OCI-LY3 (cell line): ENCODE measurements around the gene CNOT9.

Experiments
- CTCF ChIP-seq: fragments of 200-600, 300-600 bp; sonication (generic); IDR thresholded peaks from 2 replicates; pipeline ENCODE4 v1.5.1; 2014; ENCODE audit warnings: antibody characterized with exemption, low read length, low read depth
- EZH2phosphoT487 ChIP-seq: fragments of 200-600 bp; shearing (Covaris generic); IDR thresholded peaks from 2 replicates; pipeline ENCODE4 v1.6.1; 2018; ENCODE audit warnings: antibody characterized with exemption, mixed run types, low read depth

- TF ChIP-seq CTCF: no peak
- TF ChIP-seq EZH2phosphoT487: no peak
Observed at GRCh38 chr2:218622606-218623365, 54.1 kb downstream of the CNOT9 start.
